KMS-11 (cell line): ENCODE data around the gene KIAA1755.

Experiments used
- H2AFZ ChIP-seq: fragments of 200-600 bp; sonication (generic); 2 replicates; pipeline ENCODE4 v1.6.1; 2016; ENCODE audit warnings: antibody characterized with exemption, mixed run types, low read depth
- H3K27ac ChIP-seq: fragments of 200-600 bp; sonication (generic); 2 replicates; pipeline ENCODE4 v1.6.1; 2016; ENCODE audit warnings: mild to moderate bottlenecking, mixed run types
- H3K27me3 ChIP-seq: fragments of 200-600 bp; sonication (generic); 2 replicates; pipeline ENCODE4 v1.6.1; 2017; ENCODE audit warnings: mild to moderate bottlenecking, low read depth, mixed run types, moderate library complexity; ENCODE audit not compliant: insufficient read depth
- H3K36me3 ChIP-seq: fragments of 200-600 bp; sonication (generic); 2 replicates; pipeline ENCODE4 v1.6.1; 2017; ENCODE audit warnings: mild to moderate bottlenecking, mixed run types; ENCODE audit not compliant: insufficient read depth
- H3K4me1 ChIP-seq: fragments of 200-600 bp; sonication (generic); 2 replicates; pipeline ENCODE4 v1.6.1; 2016; ENCODE audit warnings: mild to moderate bottlenecking, low read depth, mixed run types; ENCODE audit not compliant: poor library complexity, severe bottlenecking
- H3K4me2 ChIP-seq: fragments of 200-600 bp; sonication (generic); 2 replicates; pipeline ENCODE4 v1.7.0; 2016; ENCODE audit warnings: mild to moderate bottlenecking, mixed run types
- H3K4me3 ChIP-seq: fragments of 200-600 bp; sonication (generic); IDR thresholded peaks from 2 replicates; pipeline ENCODE4 v1.6.1; 2017; ENCODE audit warnings: low read depth, low read length, mixed read lengths; ENCODE audit not compliant: insufficient read depth
- H3K79me2 ChIP-seq: fragments of 200-600 bp; sonication (generic); 2 replicates; pipeline ENCODE4 v1.6.1; 2016; ENCODE audit warnings: low read depth, mixed run types; ENCODE audit not compliant: insufficient read depth
- H3K9ac ChIP-seq: fragments of 200-600 bp; sonication (generic); 2 replicates; pipeline ENCODE4 v1.6.1; 2016; ENCODE audit warnings: mild to moderate bottlenecking, mixed run types
- H4K20me1 ChIP-seq: fragments of 200-600 bp; sonication (generic); 2 replicates; pipeline ENCODE4 v1.6.1; 2016; ENCODE audit warnings: mild to moderate bottlenecking, mixed run types; ENCODE audit not compliant: insufficient read depth
- TF ChIP-seq, protein P1 (sequence below): fragments of 200-600 bp; sonication (generic); conservative IDR thresholded peaks from 2 replicates; pipeline ENCODE4 v1.6.1; 2017; ENCODE audit warnings: low read depth, mild to moderate bottlenecking, antibody characterized with exemption, low read length, moderate library complexity, mixed read lengths

KIAA1755 gene

DNA sequence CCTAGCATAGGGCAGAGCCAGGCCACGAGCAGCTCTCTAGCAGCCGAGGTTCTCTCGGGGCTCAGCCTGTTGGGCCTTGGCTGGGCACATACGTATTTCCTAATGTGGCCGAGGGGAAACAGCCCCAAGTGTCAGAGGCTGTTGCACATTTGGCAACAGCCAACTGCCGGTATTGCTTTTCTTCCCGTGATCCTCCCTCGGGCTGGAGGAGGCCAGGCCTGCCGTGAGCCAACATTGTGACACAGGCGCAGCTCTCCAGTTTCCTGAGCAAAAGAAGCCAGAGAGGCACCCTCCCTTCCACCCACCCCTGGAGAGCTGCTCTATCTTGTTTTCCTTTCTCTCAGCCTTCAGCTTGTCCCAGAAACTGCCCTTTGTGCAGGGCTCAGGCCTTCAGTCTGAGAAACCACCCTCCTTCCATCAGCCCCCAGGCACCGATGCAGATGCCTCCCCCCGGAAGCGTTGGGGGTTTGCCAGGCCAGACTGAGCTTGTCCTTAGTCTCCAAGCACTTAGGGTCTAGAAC lies 38.3 kb upstream of the KIAA1755 start:
- H3K4me1 ChIP-seq = no peaks in the 10 kb centered on the region
- H3K79me2 ChIP-seq = no peaks in the 10 kb centered on the region
- H3K27me3 ChIP-seq = no peaks in the 10 kb centered on the region
- no peak overlapping the region for H3K4me2 ChIP-seq
- H4K20me1 ChIP-seq = no peaks in the 10 kb centered on the region
- no peak overlapping the region for H2AFZ ChIP-seq
- TF ChIP-seq, protein P1, sequence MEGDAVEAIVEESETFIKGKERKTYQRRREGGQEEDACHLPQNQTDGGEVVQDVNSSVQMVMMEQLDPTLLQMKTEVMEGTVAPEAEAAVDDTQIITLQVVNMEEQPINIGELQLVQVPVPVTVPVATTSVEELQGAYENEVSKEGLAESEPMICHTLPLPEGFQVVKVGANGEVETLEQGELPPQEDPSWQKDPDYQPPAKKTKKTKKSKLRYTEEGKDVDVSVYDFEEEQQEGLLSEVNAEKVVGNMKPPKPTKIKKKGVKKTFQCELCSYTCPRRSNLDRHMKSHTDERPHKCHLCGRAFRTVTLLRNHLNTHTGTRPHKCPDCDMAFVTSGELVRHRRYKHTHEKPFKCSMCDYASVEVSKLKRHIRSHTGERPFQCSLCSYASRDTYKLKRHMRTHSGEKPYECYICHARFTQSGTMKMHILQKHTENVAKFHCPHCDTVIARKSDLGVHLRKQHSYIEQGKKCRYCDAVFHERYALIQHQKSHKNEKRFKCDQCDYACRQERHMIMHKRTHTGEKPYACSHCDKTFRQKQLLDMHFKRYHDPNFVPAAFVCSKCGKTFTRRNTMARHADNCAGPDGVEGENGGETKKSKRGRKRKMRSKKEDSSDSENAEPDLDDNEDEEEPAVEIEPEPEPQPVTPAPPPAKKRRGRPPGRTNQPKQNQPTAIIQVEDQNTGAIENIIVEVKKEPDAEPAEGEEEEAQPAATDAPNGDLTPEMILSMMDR = no peak
- H3K27ac ChIP-seq = no peak overlapping the region
- no peak overlapping the region for H3K4me3 ChIP-seq
- H3K36me3 ChIP-seq = no peaks in the 10 kb centered on the region
- H3K9ac ChIP-seq = no peak overlapping the region

DNA sequence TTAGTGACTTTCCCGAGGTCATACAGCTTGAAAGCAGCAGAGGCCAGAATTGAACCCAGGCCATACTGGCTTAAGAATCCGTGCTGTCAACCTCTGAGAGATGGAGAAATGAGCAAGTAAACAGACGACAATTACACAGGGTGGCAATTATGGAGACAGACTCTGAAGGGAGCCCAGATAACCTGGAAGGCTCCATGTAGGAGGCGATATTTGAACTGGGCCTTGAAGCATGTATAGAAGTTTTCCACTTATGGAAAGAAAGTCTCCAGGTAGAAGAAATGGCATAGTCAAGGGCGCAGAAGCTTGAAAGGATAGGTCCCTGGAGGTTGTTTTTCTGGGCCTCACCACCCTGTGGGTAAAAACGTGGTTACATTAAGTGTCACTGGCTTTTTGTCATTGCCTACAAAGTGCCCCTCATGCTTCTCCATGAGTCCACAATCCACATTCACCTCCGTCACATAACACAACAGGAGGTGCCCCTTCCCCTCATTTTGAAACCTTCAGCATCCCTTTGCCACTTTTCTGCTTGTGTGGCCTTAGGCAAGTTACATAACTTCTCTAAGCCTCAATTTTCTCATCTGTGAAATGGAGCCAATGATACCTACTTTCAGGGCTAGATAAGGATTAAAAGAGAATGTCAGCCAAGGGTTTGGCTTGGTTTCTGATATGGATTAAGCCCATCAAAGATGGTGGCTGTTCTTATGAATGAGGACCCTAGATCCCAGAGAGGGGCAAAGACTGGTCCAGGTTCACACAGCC lies 37.6 kb upstream of the KIAA1755 start:
- no peaks in the 10 kb centered on the region for H4K20me1 ChIP-seq
- H3K36me3 ChIP-seq = no peaks in the 10 kb centered on the region
- no peak overlapping the region for H3K27ac ChIP-seq
- no peak overlapping the region for H3K4me3 ChIP-seq
- no peak overlapping the region for H3K9ac ChIP-seq
- no peaks in the 10 kb centered on the region for H3K79me2 ChIP-seq
- no peaks in the 10 kb centered on the region for H3K27me3 ChIP-seq
- no peak overlapping the region for H3K4me2 ChIP-seq
- no peak overlapping the region for H2AFZ ChIP-seq
- H3K4me1 ChIP-seq = no peaks in the 10 kb centered on the region
- TF ChIP-seq, protein P1 = no peak

DNA sequence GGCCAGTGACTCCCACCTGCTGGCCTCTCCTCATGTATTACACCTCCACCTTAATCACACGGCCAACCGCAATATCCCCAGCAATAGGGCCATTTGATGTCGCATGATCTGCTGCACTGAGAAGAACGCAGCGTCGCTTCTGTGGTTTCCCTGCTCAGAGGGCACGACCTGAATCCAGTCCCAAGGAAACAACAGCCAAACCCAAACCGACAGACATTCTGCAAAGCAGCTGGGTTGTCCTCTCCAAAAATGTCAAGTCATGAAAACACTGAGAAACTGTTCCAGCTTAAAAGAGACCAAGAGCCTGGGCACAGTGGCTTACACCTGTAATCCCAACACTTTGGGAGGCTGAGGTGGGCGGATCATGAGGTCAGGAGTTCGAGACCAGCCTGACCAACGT lies 35.9 kb upstream of the KIAA1755 start:
- TF ChIP-seq, protein P1 = no peak
- Histone ChIP-seq H3K27ac (no peak overlapping the region), H2AFZ (no peak overlapping the region)

DNA sequence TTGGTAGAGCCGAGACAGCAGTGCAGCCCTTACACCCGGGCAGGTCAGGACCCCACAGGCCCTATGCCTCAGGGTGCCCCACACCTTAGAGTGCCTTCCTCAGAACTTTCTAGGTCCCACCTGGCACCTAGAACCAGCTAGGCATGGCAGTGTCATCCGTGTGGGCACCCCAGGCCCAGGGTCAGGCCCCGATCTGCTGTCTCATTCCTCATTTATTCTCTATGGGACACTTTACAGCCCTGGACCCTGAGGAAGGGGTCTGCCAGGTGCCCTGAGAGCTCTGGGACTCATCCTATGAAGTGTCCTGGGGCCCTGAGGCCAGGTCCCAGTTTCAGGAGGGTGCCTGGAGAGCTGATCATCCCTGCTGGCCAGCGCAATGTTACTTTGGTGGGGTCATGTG lies 35.3 kb upstream of the KIAA1755 start:
- TF ChIP-seq, protein P1 = no peak
- Histone ChIP-seq H4K20me1 (no peaks in the 10 kb centered on the region), H3K79me2 (no peaks in the 10 kb centered on the region), H3K27me3 (no peaks in the 10 kb centered on the region), H2AFZ (no peak overlapping the region), H3K9ac (no peak overlapping the region), H3K4me2 (no peak overlapping the region), H3K27ac (no peak overlapping the region), H3K4me1 (no peaks in the 10 kb centered on the region), H3K4me3 (no peak overlapping the region), H3K36me3 (no peaks in the 10 kb centered on the region)

More for the DNA sequence above, 35.9 kb upstream of the KIAA1755 start:
- no peaks in the 10 kb centered on the region for H3K36me3 ChIP-seq
- no peak overlapping the region for H3K9ac ChIP-seq
- H3K79me2 ChIP-seq = no peaks in the 10 kb centered on the region
- H3K27me3 ChIP-seq = no peaks in the 10 kb centered on the region
- H3K4me1 ChIP-seq = no peaks in the 10 kb centered on the region
- H3K4me2 ChIP-seq = no peak overlapping the region
- no peak overlapping the region for H3K4me3 ChIP-seq
- no peaks in the 10 kb centered on the region for H4K20me1 ChIP-seq
